CD4-positive, CD25-positive, alpha-beta regulatory T cell (primary cell): ENCODE data around the gene SCN10A. TPM values are rescaled to one million over a fixed set of nuclear protein-coding genes. Genes with fewer than 3 reads are reported as not detected.
A peak's percentile ranks its signal among the peaks of the same experiment; 100 is the strongest.

ENCODE experiments used
- ATAC-seq, 2 donors: fragments of 150-1000 bp; cut with Tn5 transposase; one replicate each; pipeline ENCODE4 v1.10.0; 2021; ENCODE audit warnings: low read depth in 2 of 2, moderate number of reproducible peaks in 2 of 2, moderate library complexity in 1 of 2
- DNase-seq, 3 donors: peaks; one replicate each; pipeline versions ENCODE4 v3.0.0 to v3.0.0-alpha.2; 2012 to 2022; ENCODE audit warnings: mixed read lengths in 1 of 3
- H3K27ac ChIP-seq: one replicate; pipeline ENCODE4 v1.7.0; 2013; ENCODE audit warnings: mild to moderate bottlenecking, low read length; ENCODE audit not compliant: insufficient read depth, poor library complexity, severe bottlenecking
- H3K27me3 ChIP-seq: one replicate; pipeline ENCODE4 v1.7.0; 2013; ENCODE audit warnings: low read length; ENCODE audit not compliant: control insufficient read depth, insufficient read depth
- H3K36me3 ChIP-seq: one replicate; pipeline ENCODE4 v1.7.0; 2013; ENCODE audit warnings: mild to moderate bottlenecking, low read length, moderate library complexity; ENCODE audit not compliant: control insufficient read depth, insufficient read depth
- H3K4me1 ChIP-seq: 2 replicates; pipeline ENCODE4 v1.7.0; 2013; ENCODE audit warnings: mild to moderate bottlenecking, low read length; ENCODE audit not compliant: insufficient read depth, control insufficient read depth, poor library complexity, severe bottlenecking
- H3K4me3 ChIP-seq: one replicate; pipeline ENCODE4 v1.7.0; 2013; ENCODE audit warnings: low read depth, mild to moderate bottlenecking, low read length, moderate library complexity
- H3K9me3 ChIP-seq, 2 experiments: 1 replicate in 1 of 2; 2 replicates in 1 of 2; pipeline ENCODE4 v1.7.0; 2013; ENCODE audit warnings: low read length in 2 of 2, mild to moderate bottlenecking in 1 of 2, moderate library complexity in 1 of 2; ENCODE audit not compliant: control insufficient read depth in 2 of 2
- H3K27ac Mint-ChIP-seq, 3 donors: one replicate each; pipeline ENCODE4 v1.8.0; 2020 to 2022; ENCODE audit warnings: mild to moderate bottlenecking in 3 of 3, mixed read lengths in 3 of 3, moderate library complexity in 2 of 3
- H3K27me3 Mint-ChIP-seq: one replicate; pipeline ENCODE4 v1.8.0; 2022; ENCODE audit warnings: mild to moderate bottlenecking, mixed read lengths
- H3K36me3 Mint-ChIP-seq: one replicate; pipeline ENCODE4 v1.8.0; 2020; ENCODE audit warnings: mixed read lengths
- H3K4me1 Mint-ChIP-seq, 4 donors: one replicate each; pipeline ENCODE4 v1.8.0; 2020 to 2022; ENCODE audit warnings: mixed read lengths in 4 of 4, mild to moderate bottlenecking in 1 of 4
- H3K4me3 Mint-ChIP-seq, 4 donors: one replicate each; pipeline ENCODE4 v1.8.0; 2020 to 2022; ENCODE audit warnings: mild to moderate bottlenecking in 4 of 4, mixed read lengths in 4 of 4, moderate library complexity in 3 of 4
- H3K9me3 Mint-ChIP-seq, 7 donors: one replicate each; pipeline ENCODE4 v1.8.0; 2020 to 2022; ENCODE audit warnings: mixed read lengths in 7 of 7, mild to moderate bottlenecking in 3 of 7, moderate library complexity in 2 of 7
- polyA plus RNA-seq, 4 donors: library from polyadenylated mRNA; unstranded; fragments of 300-500 nt; fragmentation: Illumina TruSeq; gene quantifications; one replicate each; pipeline ENCODE4 v1.2.3, GENCODE V29; 2021
- total RNA-seq: library from RNA; stranded (reverse); gene quantifications from one replicate; pipeline ENCODE4 v1.2.3, GENCODE V29; 2022

SCN10A gene
- total RNA-seq (not detected), polyA plus RNA-seq (not detected)

- Histone ChIP-seq H3K27ac (no peak within 1 kb of the TSS), H3K9me3 (no peaks in the 10 kb centered on the region), H3K27me3 (peaks cover 1% of the 10 kb centered on the region), H3K4me1 (no peaks in the 10 kb centered on the region), H3K4me3 (no peak within 1 kb of the TSS), H3K36me3 (no peaks in the 10 kb centered on the region)
- ATAC-seq (no peak), DNase-seq (no peak)
- H3K4me1 Mint-ChIP-seq, result no peaks in the 10 kb centered on the region
- no peak within 1 kb of the TSS for H3K4me3 Mint-ChIP-seq
- H3K27me3 Mint-ChIP-seq, result peaks cover 21% of the 10 kb centered on the region
- no peak within 1 kb of the TSS for H3K27ac Mint-ChIP-seq
- no peaks in the 10 kb centered on the region for H3K36me3 Mint-ChIP-seq
- peaks cover 0 to 1% (median 0%) of the 10 kb centered on the region in 7 donors for H3K9me3 Mint-ChIP-seq
These were observed at the start of gene SCN10A for GRCh38 chr3:38816026-38816425. Gene SCN10A, minus strand, starts transcription at chr3:38816217. Its CDS starts 22,207 bp downstream, at chr3:38794010.

GRCh38 chr3:38853011-38853410 lies 37.0 kb upstream of the SCN10A start:
- DNase-seq (no peak), ATAC-seq (no peak)
- Mint-ChIP-seq H3K4me3 (no peak overlapping the region), H3K27ac (no peak overlapping the region), H3K36me3 (no peaks in the 10 kb centered on the region), H3K27me3 (peaks cover 21% of the 10 kb centered on the region), H3K4me1 (no peaks in the 10 kb centered on the region), H3K9me3 (peaks cover 0 to 11% (median 8%) of the 10 kb centered on the region in 7 donors)
- H3K36me3 ChIP-seq, result no peaks in the 10 kb centered on the region
- no peaks in the 10 kb centered on the region for H3K9me3 ChIP-seq
- H3K4me3 ChIP-seq, result no peak overlapping the region
- peaks cover 4% of the 10 kb centered on the region for H3K27me3 ChIP-seq
- no peaks in the 10 kb centered on the region for H3K4me1 ChIP-seq
- no peak overlapping the region for H3K27ac ChIP-seq

- no peaks in the 10 kb centered on the region for H3K4me1 ChIP-seq
- H3K9me3 Mint-ChIP-seq, result peaks cover 0 to 2% (median 0%) of the 10 kb centered on the region in 7 donors
- DNase-seq, result peak in 1 of 3 donors; percentile 47
These were observed 27.9 kb upstream of the SCN10A start for GRCh38 chr3:38843898-38844297.

GRCh38 chr3:38842266-38842965 lies 26.4 kb upstream of the SCN10A start:
- DNase-seq (no peak), ATAC-seq (no peak)
- no peaks in the 10 kb centered on the region for H3K4me1 Mint-ChIP-seq
- H3K27ac Mint-ChIP-seq, result no peak overlapping the region
- H3K36me3 Mint-ChIP-seq, result no peaks in the 10 kb centered on the region
- peaks cover 13% of the 10 kb centered on the region for H3K27me3 Mint-ChIP-seq
- Histone ChIP-seq H3K27ac (no peak overlapping the region), H3K27me3 (peaks cover 4% of the 10 kb centered on the region), H3K36me3 (no peaks in the 10 kb centered on the region), H3K4me1 (no peaks in the 10 kb centered on the region), H3K9me3 (no peaks in the 10 kb centered on the region), H3K4me3 (no peak overlapping the region)
- H3K4me3 Mint-ChIP-seq, result no peak overlapping the region
- peaks cover 0 to 3% (median 0%) of the 10 kb centered on the region in 7 donors for H3K9me3 Mint-ChIP-seq

More at GRCh38 chr3:38843898-38844297, 27.9 kb upstream of the SCN10A start:
- H3K27me3 ChIP-seq, result peaks cover 4% of the 10 kb centered on the region
- H3K4me3 ChIP-seq, result no peak overlapping the region
- H3K27ac Mint-ChIP-seq, result no peak overlapping the region
- H3K27ac ChIP-seq, result no peak overlapping the region
- peak in 1 of 2 donors; percentile 11 for ATAC-seq
- peaks cover 16% of the 10 kb centered on the region for H3K27me3 Mint-ChIP-seq
- no peaks in the 10 kb centered on the region for H3K9me3 ChIP-seq
- H3K36me3 Mint-ChIP-seq, result no peaks in the 10 kb centered on the region
- no peaks in the 10 kb centered on the region for H3K4me1 Mint-ChIP-seq
- no peaks in the 10 kb centered on the region for H3K36me3 ChIP-seq
- no peak overlapping the region for H3K4me3 Mint-ChIP-seq

GRCh38 chr3:38840987-38841386 lies 25.0 kb upstream of the SCN10A start:
- H3K4me3 Mint-ChIP-seq, result no peak overlapping the region
- ATAC-seq, result no peak
- H3K27ac ChIP-seq, result no peak overlapping the region
- DNase-seq, result no peak
- no peaks in the 10 kb centered on the region for H3K9me3 ChIP-seq
- H3K36me3 Mint-ChIP-seq, result no peaks in the 10 kb centered on the region
- H3K9me3 Mint-ChIP-seq, result peaks cover 0 to 3% (median 0%) of the 10 kb centered on the region in 7 donors
- no peak overlapping the region for H3K4me3 ChIP-seq
- no peaks in the 10 kb centered on the region for H3K4me1 Mint-ChIP-seq
- no peak overlapping the region for H3K27ac Mint-ChIP-seq
- H3K36me3 ChIP-seq, result no peaks in the 10 kb centered on the region
- H3K27me3 ChIP-seq, result peaks cover 4% of the 10 kb centered on the region
- no peaks in the 10 kb centered on the region for H3K4me1 ChIP-seq
- H3K27me3 Mint-ChIP-seq, result peaks cover 13% of the 10 kb centered on the region

- ATAC-seq, result no peak
These were observed 21.3 kb upstream of the SCN10A start for GRCh38 chr3:38837358-38837757.

GRCh38 chr3:38836561-38836960 lies 20.5 kb upstream of the SCN10A start:
- peaks cover 4 to 20% (median 12%) of the 10 kb centered on the region in 4 donors for H3K4me1 Mint-ChIP-seq
- H3K27me3 ChIP-seq, result no peaks in the 10 kb centered on the region
- peaks cover 0 to 1% (median 0%) of the 10 kb centered on the region in 7 donors for H3K9me3 Mint-ChIP-seq
- no peaks in the 10 kb centered on the region for H3K9me3 ChIP-seq
- ATAC-seq (no peak), DNase-seq (no peak)
- H3K4me3 ChIP-seq, result no peak overlapping the region
- H3K36me3 Mint-ChIP-seq, result no peaks in the 10 kb centered on the region
- no peaks in the 10 kb centered on the region for H3K36me3 ChIP-seq
- H3K4me1 ChIP-seq, result peaks cover 9% of the 10 kb centered on the region
- peaks cover 5% of the 10 kb centered on the region for H3K27me3 Mint-ChIP-seq
- no peak overlapping the region for H3K27ac ChIP-seq
- H3K27ac Mint-ChIP-seq, result no peak overlapping the region
- no peak overlapping the region for H3K4me3 Mint-ChIP-seq

More at GRCh38 chr3:38837358-38837757, 21.3 kb upstream of the SCN10A start:
- no peak for DNase-seq
- H3K36me3 Mint-ChIP-seq, result no peaks in the 10 kb centered on the region
- no peak overlapping the region for H3K27ac ChIP-seq
- H3K27me3 ChIP-seq, result peaks cover under 1% of the 10 kb centered on the region
- H3K9me3 ChIP-seq, result no peaks in the 10 kb centered on the region
- no peak overlapping the region for H3K4me3 ChIP-seq
- no peak overlapping the region for H3K4me3 Mint-ChIP-seq
- H3K9me3 Mint-ChIP-seq, result peaks cover 0 to 1% (median 0%) of the 10 kb centered on the region in 7 donors
- no peaks in the 10 kb centered on the region for H3K36me3 ChIP-seq
- peaks cover 5% of the 10 kb centered on the region for H3K27me3 Mint-ChIP-seq
- peaks cover 4 to 20% (median 9%) of the 10 kb centered on the region in 4 donors for H3K4me1 Mint-ChIP-seq
- H3K27ac Mint-ChIP-seq, result no peak overlapping the region
- H3K4me1 ChIP-seq, result peaks cover 9% of the 10 kb centered on the region

GRCh38 chr3:38835939-38836338 lies 19.9 kb upstream of the SCN10A start:
- no peak for DNase-seq
- Mint-ChIP-seq H3K36me3 (no peaks in the 10 kb centered on the region), H3K27ac (peak overlapping the region in 1 of 3 donors; percentile 21), H3K27me3 (peaks cover 5% of the 10 kb centered on the region), H3K9me3 (peaks cover 0 to 1% (median 0%) of the 10 kb centered on the region in 7 donors), H3K4me3 (no peak overlapping the region), H3K4me1 (peaks cover 4 to 20% (median 12%) of the 10 kb centered on the region in 4 donors)
- Histone ChIP-seq H3K36me3 (no peaks in the 10 kb centered on the region), H3K4me1 (peaks cover 9% of the 10 kb centered on the region), H3K27me3 (no peaks in the 10 kb centered on the region), H3K4me3 (no peak overlapping the region), H3K27ac (no peak overlapping the region), H3K9me3 (no peaks in the 10 kb centered on the region)
- ATAC-seq, result no peak
